CD14-positive monocyte (primary cell): ENCODE data around the gene ACTR5. TPM values are rescaled to one million over a fixed set of nuclear protein-coding genes. Genes with fewer than 3 reads are reported as not detected.
A peak's percentile ranks its signal among the peaks of the same experiment; 100 is the strongest.

ENCODE experiments used
- DNase-seq, 3 donors: peaks; one replicate each; pipeline ENCODE4 v3.0.0-alpha.2; 2011 to 2022
- H2AFZ ChIP-seq: 2 replicates; pipeline ENCODE4 v1.6.0; 2012; ENCODE audit warnings: mild to moderate bottlenecking, low read depth, low read length, inconsistent platforms; ENCODE audit not compliant: insufficient read depth, poor library complexity, severe bottlenecking
- H3K27ac ChIP-seq, 2 donors: 1 replicate in 1 of 2; 2 replicates in 1 of 2; pipeline ENCODE4 v1.5.1; 2012 to 2013; ENCODE audit warnings: low read length in 2 of 2, control low read depth in 1 of 2, inconsistent platforms in 1 of 2, low read depth in 1 of 2, mild to moderate bottlenecking in 1 of 2
- H3K27me3 ChIP-seq, 2 donors: one replicate each; pipeline versions ENCODE4 v1.6.0 to v1.6.1; 2011 to 2013; ENCODE audit warnings: low read length in 2 of 2; ENCODE audit not compliant: control insufficient read depth in 2 of 2, insufficient read depth in 2 of 2
- H3K36me3 ChIP-seq, 2 donors: replicated peaks in 1 of 2; 1 replicate in 1 of 2; 2 replicates in 1 of 2; pipeline versions ENCODE4 v1.5.1 to v1.6.1; 2012 to 2013; ENCODE audit warnings: low read length in 2 of 2, control low read depth in 1 of 2, inconsistent platforms in 1 of 2, mild to moderate bottlenecking in 1 of 2; ENCODE audit not compliant: insufficient read depth in 2 of 2, control insufficient read depth in 1 of 2
- H3K4me1 ChIP-seq, 2 donors: 1 replicate in 1 of 2; 2 replicates in 1 of 2; pipeline versions ENCODE4 v1.5.1 to v1.6.1; 2012 to 2013; ENCODE audit warnings: low read length in 2 of 2, control low read depth in 1 of 2, inconsistent platforms in 1 of 2, mild to moderate bottlenecking in 1 of 2, moderate library complexity in 1 of 2; ENCODE audit not compliant: insufficient read depth in 2 of 2, control insufficient read depth in 1 of 2
- H3K4me2 ChIP-seq: replicated peaks from 2 replicates; pipeline ENCODE3; 2012; ENCODE audit warnings: low read length, moderate library complexity, mild to moderate bottlenecking; ENCODE audit not compliant: poor library complexity, severe bottlenecking; ENCODE audit errors: extremely low read depth
- H3K4me3 ChIP-seq, 3 experiments: fragments of 200-600 bp in 1 of 3; sonication (generic) in 1 of 3; replicated peaks in 1 of 3; 1 replicate in 2 of 3; 2 replicates in 1 of 3; pipeline ENCODE4 v1.5.1; 2011 to 2013; ENCODE audit warnings: low read length in 3 of 3, mild to moderate bottlenecking in 3 of 3, control low read depth in 2 of 3, low read depth in 2 of 3, inconsistent platforms in 1 of 3, moderate library complexity in 1 of 3
- H3K79me2 ChIP-seq: 2 replicates; pipeline ENCODE4 v1.6.0; 2012; ENCODE audit warnings: mild to moderate bottlenecking, control low read depth, inconsistent platforms, low read length, moderate library complexity; ENCODE audit not compliant: insufficient read depth
- H3K9ac ChIP-seq: 2 replicates; pipeline ENCODE4 v1.6.0; 2017; ENCODE audit warnings: low read length, mild to moderate bottlenecking; ENCODE audit not compliant: insufficient read depth, poor library complexity, severe bottlenecking
- H3K9me3 ChIP-seq, 2 donors: replicated peaks in 1 of 2; 1 replicate in 1 of 2; 2 replicates in 1 of 2; pipeline versions ENCODE4 v1.5.1 to v1.6.1; 2012 to 2013; ENCODE audit warnings: low read length in 2 of 2, control low read depth in 1 of 2; ENCODE audit not compliant: control insufficient read depth in 1 of 2, insufficient read depth in 1 of 2
- H4K20me1 ChIP-seq: 2 replicates; pipeline ENCODE4 v1.6.0; 2012; ENCODE audit warnings: mild to moderate bottlenecking, low read length, control low read depth, moderate library complexity; ENCODE audit not compliant: insufficient read depth
- H3K27ac Mint-ChIP-seq, 7 donors: one replicate each; pipeline ENCODE4 v1.8.0; 2020; ENCODE audit warnings: mild to moderate bottlenecking in 7 of 7, mixed read lengths in 7 of 7, moderate library complexity in 6 of 7, inconsistent platforms in 2 of 7
- H3K27me3 Mint-ChIP-seq, 3 donors: one replicate each; pipeline ENCODE4 v1.8.0; 2021 to 2022; ENCODE audit warnings: low read depth in 3 of 3, mild to moderate bottlenecking in 3 of 3, mixed read lengths in 3 of 3, moderate library complexity in 3 of 3, inconsistent platforms in 1 of 3
- H3K36me3 Mint-ChIP-seq, 2 donors: one replicate each; pipeline ENCODE4 v1.8.0; 2020; ENCODE audit warnings: mixed read lengths in 2 of 2, inconsistent platforms in 1 of 2, mild to moderate bottlenecking in 1 of 2
- H3K4me1 Mint-ChIP-seq: one replicate; pipeline ENCODE4 v1.8.0; 2020; ENCODE audit warnings: mild to moderate bottlenecking, mixed read lengths
- H3K4me3 Mint-ChIP-seq, 2 donors: one replicate each; pipeline ENCODE4 v1.8.0; 2020; ENCODE audit warnings: mild to moderate bottlenecking in 2 of 2, mixed read lengths in 2 of 2, moderate library complexity in 1 of 2
- H3K9me3 Mint-ChIP-seq, 7 donors: one replicate each; pipeline ENCODE4 v1.8.0; 2020 to 2022; ENCODE audit warnings: mixed read lengths in 7 of 7, mild to moderate bottlenecking in 6 of 7, moderate library complexity in 6 of 7, inconsistent platforms in 2 of 7
- WGBS: methylation state at CpG from one replicate; pipeline ENCODE4 v1.1.5; 2013; ENCODE audit warnings: missing lambda C conversion rate; ENCODE audit not compliant: insufficient coverage; 5-methylcytosine and 5-hydroxymethylcytosine counted together
- intact Hi-C, 2 donors: fragments of 100-400 bp; cut with micrococcal nuclease; formaldehyde crosslinking; loops; one replicate each; pipeline versions ENCODE4 v1.15.0 to v1.15.1; 2023
- polyA plus RNA-seq, 3 donors: library from polyadenylated mRNA; depleted of rRNA in 1 of 3; unstranded in 2 of 3; stranded (reverse) in 1 of 3; fragments of 300-500 nt in 2 of 3; fragments of >200 nt in 1 of 3; fragmentation: Illumina TruSeq in 2 of 3; gene quantifications; 1 replicate in 2 of 3; 2 replicates in 1 of 3; pipeline ENCODE4 v1.2.3, GENCODE V29; 2012 to 2021
- TF ChIP-seq, protein P1 (sequence below): fragments of 200-600 bp; IDR thresholded peaks from one replicate; pipeline ENCODE4 v1.8.0; 2022; ENCODE audit warnings: antibody characterized with exemption, mild to moderate bottlenecking

The ACTR5 gene
- polyA plus RNA-seq, 3 donors, result 6.6 to 15.6 (median 7.3) TPM

DNA sequence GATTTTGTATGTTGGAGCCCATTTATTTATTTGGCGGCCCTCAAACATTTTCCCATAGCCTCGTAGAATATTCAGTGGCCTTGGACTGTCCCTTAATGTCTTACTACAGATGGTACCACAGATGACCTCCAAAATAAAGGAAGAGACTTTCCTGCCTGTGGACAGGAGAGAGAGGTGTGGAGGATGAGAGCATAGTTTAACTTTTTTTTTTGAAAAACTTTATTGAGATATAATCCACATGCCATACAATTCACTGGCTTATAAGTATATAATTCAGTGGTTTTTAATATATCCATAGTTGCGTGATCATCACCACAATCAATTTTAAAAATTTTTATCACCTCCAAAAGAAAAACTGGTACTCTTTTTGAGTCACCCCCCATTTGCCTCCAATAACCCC, 52.6 kb downstream of the ACTR5 start:
- WGBS, result no CpG with 5 or more reads among the region's 3 CpGs
- TF ChIP-seq, protein P1, sequence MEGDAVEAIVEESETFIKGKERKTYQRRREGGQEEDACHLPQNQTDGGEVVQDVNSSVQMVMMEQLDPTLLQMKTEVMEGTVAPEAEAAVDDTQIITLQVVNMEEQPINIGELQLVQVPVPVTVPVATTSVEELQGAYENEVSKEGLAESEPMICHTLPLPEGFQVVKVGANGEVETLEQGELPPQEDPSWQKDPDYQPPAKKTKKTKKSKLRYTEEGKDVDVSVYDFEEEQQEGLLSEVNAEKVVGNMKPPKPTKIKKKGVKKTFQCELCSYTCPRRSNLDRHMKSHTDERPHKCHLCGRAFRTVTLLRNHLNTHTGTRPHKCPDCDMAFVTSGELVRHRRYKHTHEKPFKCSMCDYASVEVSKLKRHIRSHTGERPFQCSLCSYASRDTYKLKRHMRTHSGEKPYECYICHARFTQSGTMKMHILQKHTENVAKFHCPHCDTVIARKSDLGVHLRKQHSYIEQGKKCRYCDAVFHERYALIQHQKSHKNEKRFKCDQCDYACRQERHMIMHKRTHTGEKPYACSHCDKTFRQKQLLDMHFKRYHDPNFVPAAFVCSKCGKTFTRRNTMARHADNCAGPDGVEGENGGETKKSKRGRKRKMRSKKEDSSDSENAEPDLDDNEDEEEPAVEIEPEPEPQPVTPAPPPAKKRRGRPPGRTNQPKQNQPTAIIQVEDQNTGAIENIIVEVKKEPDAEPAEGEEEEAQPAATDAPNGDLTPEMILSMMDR, result no peak
- Histone ChIP-seq H4K20me1 (no peaks in the 10 kb centered on the region), H3K36me3 (no peaks in the 10 kb centered on the region), H3K4me3 (no peak overlapping the region), H3K27me3 (peaks cover 0 to 12% of the 10 kb centered on the region in 2 donors), H3K27ac (no peak overlapping the region), H3K4me2 (no peak overlapping the region), H2AFZ (no peak overlapping the region), H3K4me1 (peaks cover 25 to 39% of the 10 kb centered on the region in 2 donors), H3K9me3 (peaks cover 0 to 4% of the 10 kb centered on the region in 2 donors), H3K9ac (no peak overlapping the region), H3K79me2 (peaks cover 4% of the 10 kb centered on the region)
- DNase-seq, result no peak
- intact Hi-C loops, result loop anchor here in 1 of 2 donors (10.0 kb wide), 1 partner anchor 94 kb away; no protein-coding TSS in a partner anchor
- peaks cover 0 to 5% of the 10 kb centered on the region in 2 donors for H3K36me3 Mint-ChIP-seq
- peaks cover 7 to 15% (median 14%) of the 10 kb centered on the region in 3 donors for H3K27me3 Mint-ChIP-seq
- peaks cover 34% of the 10 kb centered on the region for H3K4me1 Mint-ChIP-seq
- H3K4me3 Mint-ChIP-seq, result no peak overlapping the region
- peaks cover 4 to 12% (median 7%) of the 10 kb centered on the region in 7 donors for H3K9me3 Mint-ChIP-seq
- no peak overlapping the region for H3K27ac Mint-ChIP-seq

DNA sequence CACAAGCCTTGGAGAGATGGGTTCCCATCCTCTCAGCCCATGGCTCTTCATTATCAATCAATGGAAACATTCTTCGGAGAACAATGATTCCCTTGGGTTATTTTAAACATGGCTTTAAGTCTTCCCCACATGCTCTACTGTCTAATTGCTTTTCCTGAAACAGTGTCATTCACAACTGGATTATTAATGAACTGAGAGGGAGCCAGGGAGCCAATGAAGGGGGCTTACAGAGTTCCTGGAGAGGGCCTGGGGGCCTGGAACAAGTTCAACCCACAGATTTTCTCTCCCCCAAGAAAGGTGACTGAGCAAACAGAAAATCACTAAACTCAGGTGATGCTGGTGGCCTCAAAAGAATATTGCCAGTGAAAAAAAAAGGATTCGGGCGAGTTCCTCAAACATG, 56.0 kb downstream of the ACTR5 start:
- Histone ChIP-seq H3K4me3 (no peak overlapping the region), H3K27ac (no peak overlapping the region), H3K79me2 (peaks cover 26% of the 10 kb centered on the region), H3K4me2 (no peak overlapping the region), H4K20me1 (no peaks in the 10 kb centered on the region), H3K9me3 (no peaks in the 10 kb centered on the region), H3K9ac (no peak overlapping the region), H2AFZ (no peak overlapping the region), H3K4me1 (peaks cover 49 to 52% of the 10 kb centered on the region in 2 donors), H3K36me3 (no peaks in the 10 kb centered on the region), H3K27me3 (peaks cover 0 to 29% of the 10 kb centered on the region in 2 donors)
- H3K9me3 Mint-ChIP-seq, result peaks cover 0 to 3% (median 0%) of the 10 kb centered on the region in 7 donors
- WGBS, result 77% methylated on average over 2 of the region's 3 CpGs
- DNase-seq, result no peak
- H3K4me3 Mint-ChIP-seq, result peak overlapping the region in 1 of 2 donors; percentile 12
- intact Hi-C loops, result loop anchor here in 1 of 2 donors (10.0 kb wide), 1 partner anchor 91 kb away; no protein-coding TSS in a partner anchor
- H3K36me3 Mint-ChIP-seq, result peaks cover 0 to under 1% of the 10 kb centered on the region in 2 donors
- peak overlapping the region in 2 of 7 donors; percentile 8 to 84 for H3K27ac Mint-ChIP-seq
- peaks cover 46% of the 10 kb centered on the region for H3K4me1 Mint-ChIP-seq
- TF ChIP-seq, protein P1, result no peak
- H3K27me3 Mint-ChIP-seq, result peaks cover 4 to 31% (median 30%) of the 10 kb centered on the region in 3 donors
